WTC11 (cell line): ENCODE measurements around the gene PCBD1. TPM values are rescaled to one million over a fixed set of nuclear protein-coding genes. Genes with fewer than 3 reads are reported as not detected.

Experiments used
- ATAC-seq: fragments of 200-7000 bp; cut with Tn5 transposase; 2 replicates; pipeline ENCODE4 v1.10.0; 2021; ENCODE audit warnings: mild to moderate bottlenecking, moderate library complexity
- CTCF ChIA-PET: fragments of 300-600 bp; sonication (Branson Sonifier 250); formaldehyde crosslinking; loops from one replicate; lab custom pipeline; 2021; ENCODE audit warnings: antibody characterized with exemption; lab: Charles Lee
- POLR2A ChIA-PET: fragments of 350-600 bp; sonication (Branson Sonifier 250); formaldehyde crosslinking; loops from one replicate; lab custom pipeline; 2021; ENCODE audit warnings: antibody characterized with exemption; lab: Charles Lee
- DNase-seq: peaks from one replicate; pipeline ENCODE4 v3.0.0; 2021; ENCODE audit warnings: low spot score
- H3K27ac Mint-ChIP-seq: 2 replicates; pipeline ENCODE4 v1.8.0; 2021; ENCODE audit warnings: mixed read lengths
- H3K27me3 Mint-ChIP-seq: 2 replicates; pipeline ENCODE4 v1.8.0; 2021; ENCODE audit warnings: low read depth, mild to moderate bottlenecking, moderate library complexity, mixed read lengths
- H3K36me3 Mint-ChIP-seq: 2 replicates; pipeline ENCODE4 v1.8.0; 2021; ENCODE audit warnings: mixed read lengths
- H3K4me1 Mint-ChIP-seq: 2 replicates; pipeline ENCODE4 v1.8.0; 2022; ENCODE audit warnings: mixed read lengths
- H3K4me3 Mint-ChIP-seq: 2 replicates; pipeline ENCODE4 v1.8.0; 2021; ENCODE audit warnings: mild to moderate bottlenecking, moderate library complexity, mixed read lengths
- H3K9me3 Mint-ChIP-seq: 2 replicates; pipeline ENCODE4 v1.8.0; 2021; ENCODE audit warnings: mixed read lengths
- CBFB ChIP-seq: sonication (generic); formaldehyde crosslinking; IDR thresholded peaks from 2 replicates; pipeline ENCODE4 v1.8.1; 2022; ENCODE audit warnings: mild to moderate bottlenecking, low read depth, missing genetic modification reagents
- CREB1 ChIP-seq: sonication (generic); formaldehyde crosslinking; IDR thresholded peaks from 2 replicates; pipeline ENCODE4 v1.8.0; 2023; ENCODE audit warnings: mild to moderate bottlenecking, missing genetic modification reagents
- ELF4 ChIP-seq: sonication (generic); formaldehyde crosslinking; IDR thresholded peaks from 2 replicates; pipeline ENCODE4 v1.8.1; 2022; ENCODE audit warnings: low read depth, mild to moderate bottlenecking, moderate library complexity, missing genetic modification reagents
- ETV6 ChIP-seq: sonication (generic); formaldehyde crosslinking; IDR thresholded peaks from 2 replicates; pipeline ENCODE4 v1.8.1; 2022; ENCODE audit warnings: mild to moderate bottlenecking, missing genetic modification reagents
- JUN ChIP-seq: sonication (generic); formaldehyde crosslinking; IDR thresholded peaks from 2 replicates; pipeline ENCODE4 v1.8.0; 2023; ENCODE audit warnings: mild to moderate bottlenecking, missing genetic modification reagents
- NFATC4 ChIP-seq: fragments of 250-450 bp; sonication (Bioruptor Pico); IDR thresholded peaks from 2 replicates; pipeline ENCODE4 v1.9.0; 2021; ENCODE audit warnings: mild to moderate bottlenecking
- NR3C1 ChIP-seq: sonication (generic); formaldehyde crosslinking; conservative IDR thresholded peaks from 2 replicates; pipeline ENCODE4 v1.8.1; 2023; ENCODE audit warnings: low read depth, mild to moderate bottlenecking, missing genetic modification reagents
- RELA ChIP-seq: sonication (generic); formaldehyde crosslinking; IDR thresholded peaks from 2 replicates; pipeline ENCODE4 v1.8.1; 2022; ENCODE audit warnings: missing genetic modification reagents, mild to moderate bottlenecking, borderline replicate concordance
- total RNA-seq: library from RNA; stranded (reverse); gene quantifications from 3 replicates; pipeline ENCODE4 v1.2.3, GENCODE V29; 2021
- TF ChIP-seq, protein P1 (sequence below): sonication (generic); formaldehyde crosslinking; IDR thresholded peaks from 2 replicates; pipeline ENCODE4 v1.8.0; 2023; ENCODE audit warnings: missing genetic modification reagents, mild to moderate bottlenecking, borderline replicate concordance
- TF ChIP-seq, protein P2 (sequence below): sonication (generic); formaldehyde crosslinking; IDR thresholded peaks from 2 replicates; pipeline ENCODE4 v1.8.1; 2022; ENCODE audit warnings: low read depth, mild to moderate bottlenecking, moderate library complexity, missing genetic modification reagents, borderline replicate concordance
- TF ChIP-seq, protein P3 (sequence below): sonication (generic); formaldehyde crosslinking; IDR thresholded peaks from 2 replicates; pipeline ENCODE4 v1.8.0; 2023; ENCODE audit warnings: mild to moderate bottlenecking, missing genetic modification reagents
- TF ChIP-seq, protein P4 (sequence below): sonication (generic); formaldehyde crosslinking; IDR thresholded peaks from 2 replicates; pipeline ENCODE4 v1.8.0; 2022; ENCODE audit warnings: mild to moderate bottlenecking, missing genetic modification reagents
- TF ChIP-seq, protein P5 (sequence below): fragments of 250-450 bp; sonication (Bioruptor Pico); IDR thresholded peaks from 2 replicates; pipeline ENCODE4 v1.9.0; 2021; ENCODE audit warnings: mild to moderate bottlenecking
- TF ChIP-seq, protein P6 (sequence below): sonication (generic); formaldehyde crosslinking; IDR thresholded peaks from 2 replicates; pipeline ENCODE4 v1.8.1; 2023; ENCODE audit warnings: mild to moderate bottlenecking, moderate library complexity, missing genetic modification reagents

PCBD1 gene
- total RNA-seq, 1 experiment from 2014 or later = 32.5 TPM

DNA sequence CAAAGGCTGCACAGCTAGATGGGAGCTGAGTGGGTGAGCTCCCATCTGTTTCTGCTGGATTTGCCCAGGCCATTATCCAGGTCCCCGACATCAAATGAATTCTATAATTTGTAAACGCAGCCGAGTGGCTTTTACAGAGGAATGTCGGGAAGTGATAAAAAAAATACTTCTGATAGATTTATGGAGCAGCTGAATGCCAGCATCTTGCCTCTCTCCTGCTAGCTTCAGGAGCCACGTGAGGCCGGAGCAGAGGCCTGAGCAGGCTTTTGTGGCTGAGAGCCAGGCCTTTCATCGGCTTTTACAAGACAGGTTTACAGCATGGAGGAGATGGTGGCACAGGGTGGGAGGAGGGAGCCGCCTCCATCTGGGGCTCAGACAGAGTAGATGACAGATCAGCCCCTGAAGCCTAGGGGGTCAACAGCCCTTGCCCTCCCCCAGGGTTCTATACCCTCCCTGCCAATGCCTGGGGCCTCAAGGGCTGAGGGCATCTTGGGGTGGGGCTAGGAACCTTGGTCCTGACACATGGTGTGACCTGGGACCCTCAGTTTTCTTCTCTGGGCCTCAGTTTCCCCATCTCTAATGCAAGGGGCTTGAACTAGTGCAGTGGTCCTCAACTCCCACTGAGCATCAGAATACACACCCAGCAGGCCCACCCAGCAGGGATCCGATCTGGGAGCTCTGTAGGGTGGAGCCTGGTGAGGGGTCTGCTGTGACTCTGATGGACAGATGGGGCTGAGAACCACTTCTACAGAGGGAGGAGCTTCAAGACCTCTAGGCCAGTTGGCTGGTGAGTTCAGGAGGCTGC is 44.2 kb upstream of the PCBD1 start (continued):
- TF ChIP-seq, protein P1, sequence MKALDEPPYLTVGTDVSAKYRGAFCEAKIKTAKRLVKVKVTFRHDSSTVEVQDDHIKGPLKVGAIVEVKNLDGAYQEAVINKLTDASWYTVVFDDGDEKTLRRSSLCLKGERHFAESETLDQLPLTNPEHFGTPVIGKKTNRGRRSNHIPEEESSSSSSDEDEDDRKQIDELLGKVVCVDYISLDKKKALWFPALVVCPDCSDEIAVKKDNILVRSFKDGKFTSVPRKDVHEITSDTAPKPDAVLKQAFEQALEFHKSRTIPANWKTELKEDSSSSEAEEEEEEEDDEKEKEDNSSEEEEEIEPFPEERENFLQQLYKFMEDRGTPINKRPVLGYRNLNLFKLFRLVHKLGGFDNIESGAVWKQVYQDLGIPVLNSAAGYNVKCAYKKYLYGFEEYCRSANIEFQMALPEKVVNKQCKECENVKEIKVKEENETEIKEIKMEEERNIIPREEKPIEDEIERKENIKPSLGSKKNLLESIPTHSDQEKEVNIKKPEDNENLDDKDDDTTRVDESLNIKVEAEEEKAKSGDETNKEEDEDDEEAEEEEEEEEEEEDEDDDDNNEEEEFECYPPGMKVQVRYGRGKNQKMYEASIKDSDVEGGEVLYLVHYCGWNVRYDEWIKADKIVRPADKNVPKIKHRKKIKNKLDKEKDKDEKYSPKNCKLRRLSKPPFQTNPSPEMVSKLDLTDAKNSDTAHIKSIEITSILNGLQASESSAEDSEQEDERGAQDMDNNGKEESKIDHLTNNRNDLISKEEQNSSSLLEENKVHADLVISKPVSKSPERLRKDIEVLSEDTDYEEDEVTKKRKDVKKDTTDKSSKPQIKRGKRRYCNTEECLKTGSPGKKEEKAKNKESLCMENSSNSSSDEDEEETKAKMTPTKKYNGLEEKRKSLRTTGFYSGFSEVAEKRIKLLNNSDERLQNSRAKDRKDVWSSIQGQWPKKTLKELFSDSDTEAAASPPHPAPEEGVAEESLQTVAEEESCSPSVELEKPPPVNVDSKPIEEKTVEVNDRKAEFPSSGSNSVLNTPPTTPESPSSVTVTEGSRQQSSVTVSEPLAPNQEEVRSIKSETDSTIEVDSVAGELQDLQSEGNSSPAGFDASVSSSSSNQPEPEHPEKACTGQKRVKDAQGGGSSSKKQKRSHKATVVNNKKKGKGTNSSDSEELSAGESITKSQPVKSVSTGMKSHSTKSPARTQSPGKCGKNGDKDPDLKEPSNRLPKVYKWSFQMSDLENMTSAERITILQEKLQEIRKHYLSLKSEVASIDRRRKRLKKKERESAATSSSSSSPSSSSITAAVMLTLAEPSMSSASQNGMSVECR (CRISPR knock-in tag) = no peak
- TF ChIP-seq NFATC4 (CRISPR knock-in tag) = no peak
- no peak for TF ChIP-seq NR3C1
- TF ChIP-seq, protein P2, sequence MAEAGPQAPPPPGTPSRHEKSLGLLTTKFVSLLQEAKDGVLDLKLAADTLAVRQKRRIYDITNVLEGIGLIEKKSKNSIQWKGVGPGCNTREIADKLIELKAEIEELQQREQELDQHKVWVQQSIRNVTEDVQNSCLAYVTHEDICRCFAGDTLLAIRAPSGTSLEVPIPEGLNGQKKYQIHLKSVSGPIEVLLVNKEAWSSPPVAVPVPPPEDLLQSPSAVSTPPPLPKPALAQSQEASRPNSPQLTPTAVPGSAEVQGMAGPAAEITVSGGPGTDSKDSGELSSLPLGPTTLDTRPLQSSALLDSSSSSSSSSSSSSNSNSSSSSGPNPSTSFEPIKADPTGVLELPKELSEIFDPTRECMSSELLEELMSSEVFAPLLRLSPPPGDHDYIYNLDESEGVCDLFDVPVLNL (CRISPR knock-in tag) = no peak
- no peak for TF ChIP-seq ETV6 (CRISPR knock-in tag)
- TF ChIP-seq, protein P3, sequence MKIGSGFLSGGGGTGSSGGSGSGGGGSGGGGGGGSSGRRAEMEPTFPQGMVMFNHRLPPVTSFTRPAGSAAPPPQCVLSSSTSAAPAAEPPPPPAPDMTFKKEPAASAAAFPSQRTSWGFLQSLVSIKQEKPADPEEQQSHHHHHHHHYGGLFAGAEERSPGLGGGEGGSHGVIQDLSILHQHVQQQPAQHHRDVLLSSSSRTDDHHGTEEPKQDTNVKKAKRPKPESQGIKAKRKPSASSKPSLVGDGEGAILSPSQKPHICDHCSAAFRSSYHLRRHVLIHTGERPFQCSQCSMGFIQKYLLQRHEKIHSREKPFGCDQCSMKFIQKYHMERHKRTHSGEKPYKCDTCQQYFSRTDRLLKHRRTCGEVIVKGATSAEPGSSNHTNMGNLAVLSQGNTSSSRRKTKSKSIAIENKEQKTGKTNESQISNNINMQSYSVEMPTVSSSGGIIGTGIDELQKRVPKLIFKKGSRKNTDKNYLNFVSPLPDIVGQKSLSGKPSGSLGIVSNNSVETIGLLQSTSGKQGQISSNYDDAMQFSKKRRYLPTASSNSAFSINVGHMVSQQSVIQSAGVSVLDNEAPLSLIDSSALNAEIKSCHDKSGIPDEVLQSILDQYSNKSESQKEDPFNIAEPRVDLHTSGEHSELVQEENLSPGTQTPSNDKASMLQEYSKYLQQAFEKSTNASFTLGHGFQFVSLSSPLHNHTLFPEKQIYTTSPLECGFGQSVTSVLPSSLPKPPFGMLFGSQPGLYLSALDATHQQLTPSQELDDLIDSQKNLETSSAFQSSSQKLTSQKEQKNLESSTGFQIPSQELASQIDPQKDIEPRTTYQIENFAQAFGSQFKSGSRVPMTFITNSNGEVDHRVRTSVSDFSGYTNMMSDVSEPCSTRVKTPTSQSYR = no peak
- no peak for TF ChIP-seq ELF4 (CRISPR knock-in tag)
- TF ChIP-seq, all 79 proteins: peak for 0

DNA sequence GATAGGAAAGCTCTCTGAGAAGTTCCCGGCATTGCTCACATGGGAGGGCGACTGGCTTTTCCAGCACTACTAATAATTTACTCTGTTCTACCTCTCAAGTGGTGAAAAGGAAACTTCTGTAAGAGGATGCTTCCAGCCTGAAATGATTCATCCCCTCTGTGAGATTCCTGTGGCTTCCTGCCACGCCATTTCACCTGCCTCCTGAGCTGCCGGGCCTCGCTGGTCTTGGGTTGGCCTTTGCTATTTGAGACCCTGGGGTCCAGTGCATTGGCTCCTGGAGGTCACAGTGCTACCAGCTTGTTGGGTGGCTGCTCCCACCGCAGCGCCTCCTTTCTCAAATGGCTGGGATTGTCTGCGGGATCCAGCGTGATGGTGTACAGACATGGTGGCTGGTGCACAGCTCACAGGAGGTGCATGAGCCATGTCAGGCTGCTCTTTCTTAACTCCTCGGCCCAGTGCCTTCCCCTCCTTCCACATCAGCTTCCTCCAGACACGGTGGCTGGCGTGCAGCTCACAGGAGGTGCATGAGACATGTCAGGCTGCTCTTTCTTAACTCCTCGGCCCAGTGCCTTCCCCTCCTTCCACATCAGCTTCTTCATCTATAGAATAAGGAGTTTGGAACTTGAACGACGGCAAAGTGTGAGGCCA is 42.9 kb upstream of the PCBD1 start:
- H3K27ac Mint-ChIP-seq = no peak overlapping the region
- H3K4me3 Mint-ChIP-seq = no peak overlapping the region
- ChIA-PET CTCF (interaction anchor here (0.5 to 2.2 kb wide), 7 partner anchors 9 to 292 kb away, joined by 3 to 9 read pairs (median 3); no protein-coding TSS in a partner anchor), POLR2A (no interaction called here)
- DNase-seq (no peak), ATAC-seq (no peak)
- H3K36me3 Mint-ChIP-seq = no peaks in the 10 kb centered on the region
- H3K27me3 Mint-ChIP-seq = no peaks in the 10 kb centered on the region
- H3K9me3 Mint-ChIP-seq = no peaks in the 10 kb centered on the region
- no peaks in the 10 kb centered on the region for H3K4me1 Mint-ChIP-seq
- TF ChIP-seq JUN (CRISPR knock-in tag) (no peak), RELA (no peak)
- TF ChIP-seq, protein P4, sequence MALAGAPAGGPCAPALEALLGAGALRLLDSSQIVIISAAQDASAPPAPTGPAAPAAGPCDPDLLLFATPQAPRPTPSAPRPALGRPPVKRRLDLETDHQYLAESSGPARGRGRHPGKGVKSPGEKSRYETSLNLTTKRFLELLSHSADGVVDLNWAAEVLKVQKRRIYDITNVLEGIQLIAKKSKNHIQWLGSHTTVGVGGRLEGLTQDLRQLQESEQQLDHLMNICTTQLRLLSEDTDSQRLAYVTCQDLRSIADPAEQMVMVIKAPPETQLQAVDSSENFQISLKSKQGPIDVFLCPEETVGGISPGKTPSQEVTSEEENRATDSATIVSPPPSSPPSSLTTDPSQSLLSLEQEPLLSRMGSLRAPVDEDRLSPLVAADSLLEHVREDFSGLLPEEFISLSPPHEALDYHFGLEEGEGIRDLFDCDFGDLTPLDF (CRISPR knock-in tag) = no peak

DNA sequence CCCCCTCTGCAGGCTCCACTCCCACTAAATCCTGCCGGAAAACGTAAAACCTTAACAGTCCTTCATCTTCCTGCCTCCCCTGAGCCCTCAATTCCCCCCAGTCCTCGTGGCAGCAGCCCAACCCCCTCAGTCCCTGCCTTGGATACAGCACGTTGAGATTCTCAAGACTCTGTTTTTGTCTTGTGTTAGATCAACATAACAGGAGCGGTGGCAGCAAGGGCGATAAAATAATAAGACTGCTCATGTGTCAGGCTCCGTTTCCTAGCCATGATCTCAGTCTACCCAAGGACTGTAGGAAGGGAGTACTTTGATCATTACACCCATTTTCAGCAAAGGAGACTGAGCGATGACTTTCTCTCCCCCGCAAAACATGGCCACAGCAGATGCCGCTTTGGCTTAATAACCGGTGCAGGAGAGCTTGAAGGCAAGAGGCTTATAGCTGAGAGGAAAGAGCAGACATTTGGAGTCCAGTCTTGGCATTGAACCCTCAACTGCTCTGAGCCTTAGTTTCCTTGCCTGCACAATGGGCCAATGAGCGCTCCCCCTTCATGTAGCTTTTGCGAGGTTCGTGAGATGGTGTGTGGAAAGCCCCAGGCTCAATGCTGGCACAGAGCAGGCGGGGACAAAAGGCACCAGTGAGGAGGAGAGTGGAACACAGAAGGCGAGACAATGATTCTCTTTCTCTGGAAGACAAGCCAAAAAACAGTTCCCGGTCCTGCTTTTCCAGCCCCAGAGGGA is 42.1 kb upstream of the PCBD1 start:
- POLR2A ChIA-PET = no interaction called here
- ATAC-seq (no peak), DNase-seq (no peak)
- Mint-ChIP-seq H3K27me3 (no peaks in the 10 kb centered on the region), H3K4me1 (no peaks in the 10 kb centered on the region), H3K9me3 (no peaks in the 10 kb centered on the region), H3K4me3 (no peak overlapping the region), H3K36me3 (no peaks in the 10 kb centered on the region), H3K27ac (no peak overlapping the region)
- CTCF ChIA-PET = interaction anchor here (1.0 to 2.2 kb wide), 5 partner anchors 8 to 134 kb away, joined by 3 to 9 read pairs (median 6); no protein-coding TSS in a partner anchor
- TF ChIP-seq, protein P5, sequence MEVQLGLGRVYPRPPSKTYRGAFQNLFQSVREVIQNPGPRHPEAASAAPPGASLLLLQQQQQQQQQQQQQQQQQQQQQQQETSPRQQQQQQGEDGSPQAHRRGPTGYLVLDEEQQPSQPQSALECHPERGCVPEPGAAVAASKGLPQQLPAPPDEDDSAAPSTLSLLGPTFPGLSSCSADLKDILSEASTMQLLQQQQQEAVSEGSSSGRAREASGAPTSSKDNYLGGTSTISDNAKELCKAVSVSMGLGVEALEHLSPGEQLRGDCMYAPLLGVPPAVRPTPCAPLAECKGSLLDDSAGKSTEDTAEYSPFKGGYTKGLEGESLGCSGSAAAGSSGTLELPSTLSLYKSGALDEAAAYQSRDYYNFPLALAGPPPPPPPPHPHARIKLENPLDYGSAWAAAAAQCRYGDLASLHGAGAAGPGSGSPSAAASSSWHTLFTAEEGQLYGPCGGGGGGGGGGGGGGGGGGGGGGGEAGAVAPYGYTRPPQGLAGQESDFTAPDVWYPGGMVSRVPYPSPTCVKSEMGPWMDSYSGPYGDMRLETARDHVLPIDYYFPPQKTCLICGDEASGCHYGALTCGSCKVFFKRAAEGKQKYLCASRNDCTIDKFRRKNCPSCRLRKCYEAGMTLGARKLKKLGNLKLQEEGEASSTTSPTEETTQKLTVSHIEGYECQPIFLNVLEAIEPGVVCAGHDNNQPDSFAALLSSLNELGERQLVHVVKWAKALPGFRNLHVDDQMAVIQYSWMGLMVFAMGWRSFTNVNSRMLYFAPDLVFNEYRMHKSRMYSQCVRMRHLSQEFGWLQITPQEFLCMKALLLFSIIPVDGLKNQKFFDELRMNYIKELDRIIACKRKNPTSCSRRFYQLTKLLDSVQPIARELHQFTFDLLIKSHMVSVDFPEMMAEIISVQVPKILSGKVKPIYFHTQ (CRISPR knock-in tag) = no peak
- TF ChIP-seq, protein P6, sequence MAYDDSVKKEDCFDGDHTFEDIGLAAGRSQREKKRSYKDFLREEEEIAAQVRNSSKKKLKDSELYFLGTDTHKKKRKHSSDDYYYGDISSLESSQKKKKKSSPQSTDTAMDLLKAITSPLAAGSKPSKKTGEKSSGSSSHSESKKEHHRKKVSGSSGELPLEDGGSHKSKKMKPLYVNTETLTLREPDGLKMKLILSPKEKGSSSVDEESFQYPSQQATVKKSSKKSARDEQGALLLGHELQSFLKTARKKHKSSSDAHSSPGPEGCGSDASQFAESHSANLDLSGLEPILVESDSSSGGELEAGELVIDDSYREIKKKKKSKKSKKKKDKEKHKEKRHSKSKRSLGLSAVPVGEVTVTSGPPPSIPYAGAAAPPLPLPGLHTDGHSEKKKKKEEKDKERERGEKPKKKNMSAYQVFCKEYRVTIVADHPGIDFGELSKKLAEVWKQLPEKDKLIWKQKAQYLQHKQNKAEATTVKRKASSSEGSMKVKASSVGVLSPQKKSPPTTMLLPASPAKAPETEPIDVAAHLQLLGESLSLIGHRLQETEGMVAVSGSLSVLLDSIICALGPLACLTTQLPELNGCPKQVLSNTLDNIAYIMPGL (CRISPR knock-in tag) = no peak
- TF ChIP-seq CBFB (CRISPR knock-in tag) (no peak), CREB1 (CRISPR knock-in tag) (no peak)
